Panc1 (cell line): Measurements from ENCODE around the gene CYP27B1. TPM values are rescaled to one million over a fixed set of nuclear protein-coding genes. Genes with fewer than 3 reads are reported as not detected.

Experiments used
- ATAC-seq: fragments of 200-7000 bp; cut with Tn5 transposase; 2 replicates; pipeline ENCODE4 v1.9.1; 2020; ENCODE audit warnings: mild to moderate bottlenecking, moderate library complexity
- BruUV-seq: library from RNA; stranded (reverse); fragments of 400-500 nt; replicated peaks from 2 replicates; lab custom pipeline; 2021; lab: Mats Ljungman, UMichigan
- CTCF ChIA-PET: fragments of 300-600 bp; sonication (Branson Sonifier 250); formaldehyde crosslinking; loops from one replicate; lab custom pipeline; 2022; ENCODE audit warnings: antibody characterized with exemption; lab: Charles Lee
- POLR2A ChIA-PET: fragments of 300-600 bp; sonication (Branson Sonifier 250); formaldehyde crosslinking; loops from one replicate; lab custom pipeline; 2022; ENCODE audit warnings: antibody characterized with exemption; lab: Charles Lee
- DNase-seq: peaks from one replicate; pipeline ENCODE4 v3.0.0-alpha.2; 2010; ENCODE audit warnings: low read depth, low spot score
- H3K27ac ChIP-seq: 2 replicates; pipeline ENCODE4 v1.5.1; 2011; ENCODE audit warnings: mild to moderate bottlenecking, low read length, inconsistent platforms
- H3K27me3 ChIP-seq: fragments of 200-500 bp; sonication (Bioruptor generic); 2 replicates; pipeline ENCODE4 v1.6.0; 2014; ENCODE audit warnings: low read length, inconsistent platforms; ENCODE audit not compliant: control insufficient read depth, insufficient read depth
- H3K36me3 ChIP-seq: fragments of 200-500 bp; sonication (Bioruptor generic); 2 replicates; pipeline ENCODE4 v1.5.1; 2014; ENCODE audit warnings: inconsistent platforms, mild to moderate bottlenecking, low read length, moderate library complexity; ENCODE audit not compliant: control insufficient read depth, insufficient read depth
- H3K4me1 ChIP-seq: 2 replicates; pipeline ENCODE4 v1.5.1; 2011; ENCODE audit warnings: inconsistent platforms, mild to moderate bottlenecking, low read length, moderate library complexity; ENCODE audit not compliant: control insufficient read depth, insufficient read depth
- H3K4me3 ChIP-seq, 2 experiments: 2 replicates each; pipeline ENCODE4 v1.5.1; 2011 to 2012; ENCODE audit warnings: low read depth in 2 of 2, low read length in 2 of 2, mild to moderate bottlenecking in 2 of 2, inconsistent platforms in 1 of 2, moderate library complexity in 1 of 2
- H3K9me3 ChIP-seq: fragments of 200-500 bp; sonication (Bioruptor generic); 2 replicates; pipeline ENCODE4 v1.5.1; 2014; ENCODE audit warnings: low read depth, mild to moderate bottlenecking, inconsistent platforms, low read length, moderate library complexity; ENCODE audit not compliant: control insufficient read depth, insufficient read depth
- CTCF ChIP-seq: fragments of 450-650 bp; IDR thresholded peaks from 2 replicates; pipeline ENCODE4 v1.5.1; 2017; ENCODE audit warnings: mild to moderate bottlenecking
- POLR2AphosphoS5 ChIP-seq: IDR thresholded peaks from 2 replicates; pipeline ENCODE4 v1.6.1; 2012; ENCODE audit warnings: mild to moderate bottlenecking, low read depth, low read length, moderate library complexity
- REST ChIP-seq, 2 experiments: IDR thresholded peaks; 2 replicates each; pipeline ENCODE4 v1.6.1; 2011 to 2012; ENCODE audit warnings: low read depth in 2 of 2, control low read depth in 1 of 2, low read length in 1 of 2, mild to moderate bottlenecking in 1 of 2, moderate library complexity in 1 of 2; ENCODE audit not compliant: insufficient read depth in 1 of 2
- SIN3A ChIP-seq: IDR thresholded peaks from 2 replicates; pipeline ENCODE4 v1.6.1; 2012; ENCODE audit warnings: low read depth, mild to moderate bottlenecking, low read length, moderate library complexity, borderline replicate concordance; ENCODE audit not compliant: insufficient read depth
- TCF7L2 ChIP-seq: IDR thresholded peaks from 2 replicates; pipeline ENCODE4 v1.6.1; 2011; ENCODE audit warnings: mild to moderate bottlenecking, low read depth, low read length, inconsistent platforms
- in situ Hi-C: cut with HindIII; loops from 2 replicates; pipeline ENCODE4 v1.10.0; 2016; ENCODE audit warnings: low sequenced_read_pairs, low pct_unique_long_range_greater_than_20kb
- intact Hi-C: fragments of 100-400 bp; cut with micrococcal nuclease; formaldehyde crosslinking; loops from one replicate; pipeline ENCODE4 v1.10.0; 2022; ENCODE audit not compliant: unreplicated experiment
- total RNA-seq: library from RNA; stranded (reverse); gene quantifications from one replicate; pipeline ENCODE4 v1.2.1, GENCODE V29; 2021; ENCODE audit not compliant: unreplicated experiment

The CYP27B1 gene
- total RNA-seq, 1 experiment from 2014 or later: 4.0 TPM

- Histone ChIP-seq H3K27me3 (no peaks in the 10 kb centered on the region), H3K36me3 (no peaks in the 10 kb centered on the region; the same call in none of the 2 replicates), H3K4me3 (peak overlapping the region; percentile 76 to 83), H3K27ac (peak overlapping the region; percentile 84), H3K4me1 (peaks cover 4% of the 10 kb centered on the region), H3K9me3 (no peaks in the 10 kb centered on the region)
- TF ChIP-seq CTCF (no peak), REST (IDR thresholded peaks at IDR 0.05; ENCODE audit: insufficient read depth in 1 of 2, low read depth in 2 of 2, low read length in 1 of 2) (no peak), SIN3A (no peak), TCF7L2 (no peak), POLR2AphosphoS5 (no peak)
- ChIA-PET CTCF (interaction anchor here (0.6 to 1.0 kb wide), 5 partner anchors 10 to 61 kb away, joined by 3 to 6 read pairs (median 3); partner anchors contain the start of gene CYP27B1), POLR2A (no interaction called here)
- no peak for ATAC-seq
- in situ Hi-C loops: no loop called here
- no TSS peak for BruUV-seq
- intact Hi-C loops: no loop called here
- DNase-seq: no peak
These were observed 16.6 kb upstream of the CYP27B1 start for GRCh38 chr12:57783466-57783801.

- TF ChIP-seq POLR2AphosphoS5 (peak; percentile 96), CTCF (peak; percentile 94), TCF7L2 (peak; percentile 51; the same call in 1 of the 2 replicates), SIN3A (peak; percentile 92), REST (IDR thresholded peaks at IDR 0.05; ENCODE audit: insufficient read depth in 1 of 2, low read depth in 2 of 2, low read length in 1 of 2) (peak in 1 of 2 experiments; percentile 38; a peak in 1 of 4 replicates)
- DNase-seq: peak; percentile 81
- no peaks in the 10 kb centered on the region for H3K9me3 ChIP-seq
- no TSS peak for BruUV-seq
- in situ Hi-C loops (no loop called here), intact Hi-C loops (no loop called here)
- H3K4me3 ChIP-seq: peak within 1 kb of the TSS; percentile 76 to 83
- POLR2A ChIA-PET: no interaction called here
- peaks cover 4% of the 10 kb centered on the region for H3K4me1 ChIP-seq
- CTCF ChIA-PET: interaction anchor here (0.6 to 1.0 kb wide), 5 partner anchors 11 to 62 kb away, joined by 3 to 6 read pairs (median 3); partner anchors contain the start of gene CYP27B1
- peak within 1 kb of the TSS; percentile 84 for H3K27ac ChIP-seq
- H3K36me3 ChIP-seq: no peaks in the 10 kb centered on the region; the same call in none of the 2 replicates
- ATAC-seq: peak; percentile 97
- H3K27me3 ChIP-seq: no peaks in the 10 kb centered on the region
These were observed 16.0 kb upstream of the CYP27B1 start, which contains the start of gene TSFM for GRCh38 chr12:57782608-57783465. TSS of gene TSFM (plus strand) at chr12:57782787. CDS start at chr12:57782802, 15 bp downstream.
